ENCODE results near the gene PRKCZ. TPM values are rescaled to one million over a fixed set of nuclear protein-coding genes. Genes with fewer than 3 reads are reported as not detected.

The PRKCZ gene
- total RNA-seq, 2 experiments from 2014 or later = 8.0 to 10.0 TPM

DNA sequence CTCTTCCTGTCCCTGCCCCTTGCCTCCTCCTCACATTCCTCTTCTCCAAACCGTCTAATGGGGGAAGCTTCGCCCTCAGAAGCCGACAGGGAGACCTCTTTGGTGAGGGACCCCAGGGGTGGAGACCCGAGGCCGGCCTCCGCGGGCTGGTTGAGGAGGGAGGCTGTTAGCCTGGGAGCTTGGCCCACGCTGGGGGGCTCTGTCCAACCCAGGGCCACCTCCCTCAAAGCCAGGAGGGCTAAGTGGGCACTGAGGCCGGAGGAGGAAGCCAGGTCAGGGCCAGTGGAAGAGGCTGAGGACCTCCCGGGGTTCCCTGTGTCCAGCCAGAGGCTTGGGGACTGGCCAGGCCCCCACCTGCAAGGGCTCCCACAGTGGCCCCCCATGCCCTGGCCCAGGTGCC lies 25.8 kb upstream of the PRKCZ start:
- Histone ChIP-seq H3K4me1 (ENCODE audit: insufficient read depth, low read length, poor library complexity, severe bottlenecking) (peaks cover 9% of the 10 kb centered on the region), H4K20me1 (ENCODE audit: insufficient read depth, low read length) (no peaks in the 10 kb centered on the region), H3K79me2 (ENCODE audit: insufficient read depth, low read depth, low read length) (no peaks in the 10 kb centered on the region), H3K9me3 (ENCODE audit: low read length) (no peaks in the 10 kb centered on the region), H3K4me3 (ENCODE audit: low read depth, low read length, poor library complexity, severe bottlenecking) (no peak overlapping the region), H3K27ac (ENCODE audit: low read depth, low read length, poor library complexity, severe bottlenecking) (no peak overlapping the region), H3K9me2 (ENCODE audit: insufficient read depth, low read length) (no peaks in the 10 kb centered on the region), H2AFZ (ENCODE audit: low read length) (no peak overlapping the region), H3K36me3 (ENCODE audit: insufficient read depth, low read length) (no peaks in the 10 kb centered on the region), H3K4me2 (ENCODE audit: low read length) (no peak overlapping the region)
- TF ChIP-seq, protein P1, sequence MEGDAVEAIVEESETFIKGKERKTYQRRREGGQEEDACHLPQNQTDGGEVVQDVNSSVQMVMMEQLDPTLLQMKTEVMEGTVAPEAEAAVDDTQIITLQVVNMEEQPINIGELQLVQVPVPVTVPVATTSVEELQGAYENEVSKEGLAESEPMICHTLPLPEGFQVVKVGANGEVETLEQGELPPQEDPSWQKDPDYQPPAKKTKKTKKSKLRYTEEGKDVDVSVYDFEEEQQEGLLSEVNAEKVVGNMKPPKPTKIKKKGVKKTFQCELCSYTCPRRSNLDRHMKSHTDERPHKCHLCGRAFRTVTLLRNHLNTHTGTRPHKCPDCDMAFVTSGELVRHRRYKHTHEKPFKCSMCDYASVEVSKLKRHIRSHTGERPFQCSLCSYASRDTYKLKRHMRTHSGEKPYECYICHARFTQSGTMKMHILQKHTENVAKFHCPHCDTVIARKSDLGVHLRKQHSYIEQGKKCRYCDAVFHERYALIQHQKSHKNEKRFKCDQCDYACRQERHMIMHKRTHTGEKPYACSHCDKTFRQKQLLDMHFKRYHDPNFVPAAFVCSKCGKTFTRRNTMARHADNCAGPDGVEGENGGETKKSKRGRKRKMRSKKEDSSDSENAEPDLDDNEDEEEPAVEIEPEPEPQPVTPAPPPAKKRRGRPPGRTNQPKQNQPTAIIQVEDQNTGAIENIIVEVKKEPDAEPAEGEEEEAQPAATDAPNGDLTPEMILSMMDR (conservative IDR thresholded peaks at IDR 0.05; ENCODE audit: low read length) = no peak
- TF ChIP-seq EZH2phosphoT487 (IDR thresholded peaks at IDR 0.05; ENCODE audit: borderline replicate concordance, low read depth, low read length) = no peak
- POLR2A ChIA-PET = no interaction called here
- intact Hi-C loops (cut with micrococcal nuclease; ENCODE audit: unreplicated experiment) = no loop called here
- BruUV-seq (replicated peaks) = no TSS peak
- CTCF ChIA-PET (ENCODE audit: unreplicated experiment) = no interaction called here
- no peak for DNase-seq (ENCODE audit: low spot score)

DNA sequence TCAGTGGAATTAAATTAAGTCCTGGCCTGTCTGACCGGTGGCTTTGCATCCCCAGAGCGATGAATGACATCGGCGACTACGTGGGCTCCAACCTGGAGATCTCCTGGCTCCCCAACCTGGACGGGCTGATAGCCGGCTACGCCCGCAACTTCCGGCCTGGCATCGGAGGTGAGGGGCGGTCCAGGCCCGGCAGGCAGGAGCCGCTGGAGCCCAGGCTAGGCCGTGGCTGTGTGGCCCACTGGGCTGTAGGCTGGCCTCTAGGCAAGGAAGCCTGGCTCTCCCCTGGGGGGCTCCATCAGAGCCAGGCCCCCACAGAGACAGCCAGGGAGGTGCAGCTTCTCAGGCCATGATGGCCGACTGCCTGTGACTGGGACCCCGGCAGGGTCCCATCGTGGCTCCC lies 25.3 kb upstream of the PRKCZ start:
- Histone ChIP-seq H3K9me3 (ENCODE audit: low read length) (no peaks in the 10 kb centered on the region), H3K27ac (ENCODE audit: low read depth, low read length, poor library complexity, severe bottlenecking) (no peak overlapping the region), H4K20me1 (ENCODE audit: insufficient read depth, low read length) (no peaks in the 10 kb centered on the region), H3K36me3 (ENCODE audit: insufficient read depth, low read length) (no peaks in the 10 kb centered on the region), H3K4me3 (ENCODE audit: low read depth, low read length, poor library complexity, severe bottlenecking) (no peak overlapping the region), H3K79me2 (ENCODE audit: insufficient read depth, low read depth, low read length) (no peaks in the 10 kb centered on the region), H3K4me1 (ENCODE audit: insufficient read depth, low read length, poor library complexity, severe bottlenecking) (peaks cover 9% of the 10 kb centered on the region), H2AFZ (ENCODE audit: low read length) (no peak overlapping the region), H3K4me2 (ENCODE audit: low read length) (no peak overlapping the region), H3K9me2 (ENCODE audit: insufficient read depth, low read length) (no peaks in the 10 kb centered on the region)
- ChIA-PET POLR2A (no interaction called here), CTCF (ENCODE audit: unreplicated experiment) (no interaction called here)
- BruUV-seq (replicated peaks) = no TSS peak
- intact Hi-C loops (cut with micrococcal nuclease; ENCODE audit: unreplicated experiment) = no loop called here
- no peak for DNase-seq (ENCODE audit: low spot score)
- TF ChIP-seq, protein P1 (conservative IDR thresholded peaks at IDR 0.05; ENCODE audit: low read length) = no peak
- TF ChIP-seq EZH2phosphoT487 (IDR thresholded peaks at IDR 0.05; ENCODE audit: borderline replicate concordance, low read depth, low read length) = no peak

- H4K20me1 ChIP-seq (ENCODE audit: insufficient read depth, low read length) = no peaks in the 10 kb centered on the region
- POLR2A ChIA-PET = no interaction called here
- no peaks in the 10 kb centered on the region for H3K9me2 ChIP-seq (ENCODE audit: insufficient read depth, low read length)
- CTCF ChIA-PET (ENCODE audit: unreplicated experiment) = no interaction called here
- peaks cover 9% of the 10 kb centered on the region for H3K4me1 ChIP-seq (ENCODE audit: insufficient read depth, low read length, poor library complexity, severe bottlenecking)
- BruUV-seq (replicated peaks) = no TSS peak
- intact Hi-C loops (cut with micrococcal nuclease; ENCODE audit: unreplicated experiment) = no loop called here
- H3K4me2 ChIP-seq (ENCODE audit: low read length) = no peak overlapping the region
- no peak overlapping the region for H2AFZ ChIP-seq (ENCODE audit: low read length)
- no peaks in the 10 kb centered on the region for H3K36me3 ChIP-seq (ENCODE audit: insufficient read depth, low read length)
- H3K9me3 ChIP-seq (ENCODE audit: low read length) = no peaks in the 10 kb centered on the region
- H3K79me2 ChIP-seq (ENCODE audit: insufficient read depth, low read depth, low read length) = no peaks in the 10 kb centered on the region
- H3K4me3 ChIP-seq (ENCODE audit: low read depth, low read length, poor library complexity, severe bottlenecking) = no peak overlapping the region
- TF ChIP-seq, protein P1 (conservative IDR thresholded peaks at IDR 0.05; ENCODE audit: low read length) = no peak
- no peak for TF ChIP-seq EZH2phosphoT487 (IDR thresholded peaks at IDR 0.05; ENCODE audit: borderline replicate concordance, low read depth, low read length)
- DNase-seq (ENCODE audit: low spot score) = no peak
- no peak overlapping the region for H3K27ac ChIP-seq (ENCODE audit: low read depth, low read length, poor library complexity, severe bottlenecking)
These were observed 24.7 kb upstream of the PRKCZ start for GRCh38 chr1:2025491-2025981.
